ENCODE data around the gene JAG2. TPM values are rescaled to one million over a fixed set of nuclear protein-coding genes. Genes with fewer than 3 reads are reported as not detected.

Gene JAG2
- total and polyA plus RNA-seq, 8 donors = 9.9 to 38.3 (median 11.0) TPM

DNA sequence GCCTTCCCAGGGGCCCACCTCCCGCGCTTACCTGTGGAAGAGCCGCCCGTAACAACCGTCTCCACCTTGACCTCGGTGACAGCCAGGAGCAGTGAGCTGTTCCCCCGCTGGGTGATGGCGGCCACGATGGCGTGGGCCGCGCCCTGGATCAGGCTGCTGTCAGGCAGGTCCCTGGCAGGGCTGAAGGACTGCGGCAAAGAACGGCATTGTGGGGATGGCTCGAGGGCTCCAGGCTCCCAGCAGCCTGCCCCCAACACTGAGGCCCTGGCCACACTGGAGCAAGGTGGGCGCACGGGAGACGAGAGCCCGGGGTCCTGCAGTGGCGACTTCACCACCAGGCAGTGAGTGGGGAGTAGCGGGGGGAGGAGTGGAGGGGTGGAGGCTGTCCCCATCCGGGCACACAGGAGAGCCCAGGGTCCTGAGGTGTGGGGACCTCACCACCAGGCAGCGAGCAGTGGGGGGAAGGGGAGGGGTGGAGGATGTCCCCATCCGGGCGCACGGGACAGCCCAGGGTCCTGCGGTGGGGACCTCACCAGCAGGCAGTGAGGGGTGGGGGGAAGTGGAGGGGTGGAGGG is 25.0 kb downstream of the JAG2 start:
- Histone ChIP-seq H3K9me3 (no peaks in the 10 kb centered on the region), H3K36me3 (no peaks in the 10 kb centered on the region), H3K4me1 (no peaks in the 10 kb centered on the region), H3K27ac (no peak overlapping the region), H3K27me3 (no peaks in the 10 kb centered on the region), H3K4me3 (no peak overlapping the region)
- TF ChIP-seq, protein P1, sequence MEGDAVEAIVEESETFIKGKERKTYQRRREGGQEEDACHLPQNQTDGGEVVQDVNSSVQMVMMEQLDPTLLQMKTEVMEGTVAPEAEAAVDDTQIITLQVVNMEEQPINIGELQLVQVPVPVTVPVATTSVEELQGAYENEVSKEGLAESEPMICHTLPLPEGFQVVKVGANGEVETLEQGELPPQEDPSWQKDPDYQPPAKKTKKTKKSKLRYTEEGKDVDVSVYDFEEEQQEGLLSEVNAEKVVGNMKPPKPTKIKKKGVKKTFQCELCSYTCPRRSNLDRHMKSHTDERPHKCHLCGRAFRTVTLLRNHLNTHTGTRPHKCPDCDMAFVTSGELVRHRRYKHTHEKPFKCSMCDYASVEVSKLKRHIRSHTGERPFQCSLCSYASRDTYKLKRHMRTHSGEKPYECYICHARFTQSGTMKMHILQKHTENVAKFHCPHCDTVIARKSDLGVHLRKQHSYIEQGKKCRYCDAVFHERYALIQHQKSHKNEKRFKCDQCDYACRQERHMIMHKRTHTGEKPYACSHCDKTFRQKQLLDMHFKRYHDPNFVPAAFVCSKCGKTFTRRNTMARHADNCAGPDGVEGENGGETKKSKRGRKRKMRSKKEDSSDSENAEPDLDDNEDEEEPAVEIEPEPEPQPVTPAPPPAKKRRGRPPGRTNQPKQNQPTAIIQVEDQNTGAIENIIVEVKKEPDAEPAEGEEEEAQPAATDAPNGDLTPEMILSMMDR (IDR thresholded peaks at IDR 0.05) = no peak
- FAIRE-seq = no peak
- intact Hi-C loops (cut with DNase I) = no loop called here
- no peak for ATAC-seq
- peak in 1 of 6 donors; percentile 48 for DNase-seq
- WGBS, 2 donors = 96% methylated on average over 25 to 27 of the region's 27 CpGs

DNA sequence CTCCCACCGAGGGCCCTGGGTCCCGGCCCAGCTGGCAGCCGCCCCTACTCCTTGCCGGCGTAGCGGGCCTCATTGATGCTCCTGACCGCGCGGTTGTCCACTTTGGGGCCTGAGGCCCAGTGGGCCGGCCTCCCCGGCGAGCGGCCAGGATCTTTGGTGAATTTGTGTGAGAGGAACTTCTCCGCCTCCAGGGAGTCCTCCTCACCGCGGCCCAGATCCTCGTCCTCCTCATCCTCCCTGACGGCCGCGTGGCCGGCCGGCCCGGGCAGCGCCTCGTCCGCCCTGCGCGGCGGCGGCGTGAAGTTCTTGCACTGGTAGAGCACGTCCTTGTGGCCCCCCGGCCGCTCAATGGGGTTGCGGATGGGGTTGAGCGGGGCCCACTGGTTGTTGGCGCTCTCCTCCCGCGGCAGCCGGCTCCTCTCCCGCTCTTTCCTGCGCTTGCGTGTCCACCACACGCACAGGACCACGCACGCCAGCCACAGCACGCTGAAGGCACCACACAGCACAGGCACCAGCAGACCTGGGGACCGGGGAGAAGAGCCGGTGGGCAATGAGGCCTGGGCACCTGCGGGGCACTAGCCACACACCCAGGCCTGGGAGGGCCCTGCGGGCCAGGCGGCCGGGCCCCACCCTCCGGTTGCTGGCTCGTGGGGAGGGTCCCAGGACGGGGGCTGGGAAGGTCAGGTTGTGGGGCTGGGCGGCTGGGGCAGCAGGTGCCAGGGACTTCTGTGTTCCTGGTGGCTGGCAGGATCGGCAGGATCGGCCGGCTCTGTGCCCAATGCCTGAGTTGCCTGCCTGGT is 25.7 kb downstream of the JAG2 start:
- H3K9me3 ChIP-seq = no peaks in the 10 kb centered on the region
- H3K27ac ChIP-seq = no peak overlapping the region
- ATAC-seq (no peak), DNase-seq (peak in 3 of 6 donors; percentile 30 to 74 (median 56)), FAIRE-seq (no peak)
- H3K27me3 ChIP-seq = no peaks in the 10 kb centered on the region
- H3K4me1 ChIP-seq = no peaks in the 10 kb centered on the region
- intact Hi-C loops (cut with DNase I) = no loop called here
- 97 to 98% methylated on average over 60 of the region's 60 CpGs for WGBS, 2 donors
- TF ChIP-seq, protein P1 (IDR thresholded peaks at IDR 0.05) = no peak
- no peaks in the 10 kb centered on the region for H3K36me3 ChIP-seq
- H3K4me3 ChIP-seq = no peak overlapping the region

DNA sequence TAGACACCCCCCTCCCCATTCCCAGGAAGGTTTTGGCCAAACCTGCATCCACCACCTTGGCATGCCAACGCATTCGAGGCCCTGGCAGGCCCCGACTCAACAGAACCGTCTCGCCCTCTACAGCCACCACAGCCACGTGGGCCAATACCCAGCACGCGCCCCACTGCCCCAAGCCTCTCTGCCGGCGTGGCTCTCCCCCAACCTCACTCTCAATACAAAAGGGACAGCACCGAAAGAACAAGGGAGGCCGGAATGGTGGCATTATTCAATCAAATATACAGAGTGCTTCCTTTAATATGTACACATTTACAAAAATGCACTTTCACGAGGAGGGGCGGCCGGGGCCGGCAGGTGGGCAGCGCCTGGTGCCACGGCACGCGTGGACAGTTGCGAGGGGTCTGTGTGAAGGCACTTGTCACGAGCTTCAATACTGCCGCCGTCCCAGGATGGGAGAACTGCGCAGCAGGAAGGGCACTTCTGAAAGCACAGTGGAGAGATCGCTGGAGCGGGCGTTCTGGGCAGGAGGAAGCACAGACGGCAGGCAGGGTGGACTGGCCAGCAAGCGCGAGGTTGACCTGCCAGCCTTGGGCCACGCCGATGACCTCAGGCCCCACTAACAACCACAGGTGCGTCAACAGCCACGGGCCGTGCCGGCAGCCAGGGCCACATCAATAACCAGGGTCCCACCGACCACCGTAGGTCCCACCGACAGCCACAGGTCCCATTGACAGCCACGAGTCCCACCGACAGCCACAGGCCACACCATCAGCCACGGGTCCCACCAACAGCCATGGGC is 26.9 kb downstream of the JAG2 start:
- Histone ChIP-seq H3K27me3 (no peaks in the 10 kb centered on the region), H3K36me3 (no peaks in the 10 kb centered on the region), H3K4me1 (no peaks in the 10 kb centered on the region), H3K9me3 (no peaks in the 10 kb centered on the region), H3K4me3 (no peak overlapping the region), H3K27ac (no peak overlapping the region)
- FAIRE-seq = no peak
- peak in 2 of 6 donors; percentile 48 to 62 for DNase-seq
- intact Hi-C loops (cut with DNase I) = no loop called here
- ATAC-seq = no peak
- TF ChIP-seq, protein P1 (IDR thresholded peaks at IDR 0.05) = no peak
- WGBS, 2 donors = 92 to 96% methylated on average over 43 of the region's 43 CpGs

DNA sequence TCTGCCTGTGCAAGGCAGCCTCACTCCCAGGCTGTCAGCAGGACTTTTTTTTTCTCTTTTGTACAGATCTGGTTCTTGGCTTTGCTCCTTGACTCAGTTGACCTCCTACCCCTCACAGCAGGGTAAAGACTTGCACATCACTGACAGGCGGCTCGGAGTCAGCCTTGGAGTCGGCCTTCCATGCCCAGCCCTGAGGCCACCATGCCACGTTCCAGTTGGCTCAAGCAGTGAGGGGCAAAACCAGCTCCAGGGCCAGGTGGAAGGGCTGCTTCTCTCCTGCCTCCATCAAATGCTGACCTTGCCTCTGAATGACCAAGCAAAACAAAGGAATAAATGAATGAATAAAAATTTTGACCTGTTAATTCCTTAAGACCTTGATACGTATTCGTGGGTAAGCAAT is 27.6 kb downstream of the JAG2 start:
- WGBS, 2 donors = 97 to 98% methylated on average over 6 of the region's 6 CpGs
- no peaks in the 10 kb centered on the region for H3K9me3 ChIP-seq
- FAIRE-seq (no peak), DNase-seq (peak in 1 of 6 donors; percentile 18), ATAC-seq (no peak)
- H3K4me3 ChIP-seq = no peak overlapping the region
- intact Hi-C loops (cut with DNase I) = no loop called here
- no peaks in the 10 kb centered on the region for H3K27me3 ChIP-seq
- TF ChIP-seq, protein P1 (IDR thresholded peaks at IDR 0.05) = no peak
- no peaks in the 10 kb centered on the region for H3K4me1 ChIP-seq
- H3K36me3 ChIP-seq = no peaks in the 10 kb centered on the region
- H3K27ac ChIP-seq = no peak overlapping the region
